Peyer's patch (tissue), 4 donors: ENCODE data around the gene SERPINE2. TPM values are rescaled to one million over a fixed set of nuclear protein-coding genes. Genes with fewer than 3 reads are reported as not detected.

Experiments used
- DNase-seq, 3 donors: peaks; one replicate each; pipeline ENCODE4 v3.0.0-alpha.2; 2017 to 2019
- H3K27ac ChIP-seq, 4 donors: fragments of 200-600 bp; sonication (generic); one replicate each; pipeline ENCODE4 v1.5.1; 2016 to 2019
- H3K27me3 ChIP-seq, 2 donors: fragments of 200-600 bp; sonication (generic); one replicate each; pipeline ENCODE4 v1.5.1; 2019
- H3K36me3 ChIP-seq, 3 donors: fragments of 200-600 bp; sonication (generic); one replicate each; pipeline ENCODE4 v1.5.1; 2016 to 2019
- H3K4me1 ChIP-seq, 4 donors: fragments of 200-600 bp; sonication (generic); one replicate each; pipeline ENCODE4 v1.5.1; 2016 to 2019
- H3K4me3 ChIP-seq, 4 donors: fragments of 200-600 bp; sonication (generic); 1 replicate in 3 of 4; 2 replicates in 1 of 4; pipeline ENCODE4 v1.5.1; 2016 to 2019; ENCODE audit warnings: mild to moderate bottlenecking in 1 of 4
- H3K9me3 ChIP-seq, 4 donors: fragments of 200-600 bp; sonication (generic); one replicate each; pipeline ENCODE4 v1.5.1; 2016 to 2019; ENCODE audit warnings: mild to moderate bottlenecking in 1 of 4
- POLR2A ChIP-seq, 2 donors: fragments of 450-650 bp; IDR thresholded peaks; one replicate each; pipeline ENCODE4 v1.5.1; 2017; ENCODE audit warnings: antibody characterized with exemption in 2 of 2, mild to moderate bottlenecking in 2 of 2, moderate library complexity in 2 of 2
- total RNA-seq, 4 donors: library from RNA; depleted of rRNA; stranded (reverse); fragments of >200 nt; gene quantifications; one replicate each; pipeline ENCODE4 v1.1.0, GENCODE V29; 2016
- TF ChIP-seq, protein P1 (sequence below), 6 experiments: fragments of 450-650 bp in 4 of 6; fragments of 200-600 bp in 2 of 6; sonication (generic) in 1 of 6; IDR thresholded peaks; one replicate each; pipeline ENCODE4 v1.5.1; 2017 to 2019; ENCODE audit warnings: antibody characterized with exemption in 6 of 6, mild to moderate bottlenecking in 3 of 6, moderate library complexity in 1 of 6

Gene SERPINE2
- total RNA-seq, 4 donors from 2014 or later: 2.8 to 19.8 (median 15.5) TPM

DNA sequence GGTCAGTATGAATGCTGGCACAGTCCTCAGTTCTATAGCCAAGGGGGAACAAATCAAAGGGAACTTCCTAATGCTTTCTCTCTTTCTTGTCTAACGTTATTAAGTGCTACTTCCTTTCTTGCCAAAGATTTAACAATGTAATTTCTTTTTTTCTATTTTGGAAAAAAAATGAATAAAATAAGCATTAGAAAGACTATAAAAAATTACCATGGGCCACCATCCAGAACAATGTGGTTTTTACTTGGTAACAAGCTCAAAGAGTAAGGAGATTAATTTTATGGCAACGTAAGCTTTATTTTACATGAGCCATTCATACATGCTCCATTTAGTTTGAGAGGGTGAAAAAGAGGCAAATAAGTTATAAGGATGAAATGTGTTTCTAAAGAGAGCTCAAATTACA lies 40.1 kb downstream of the SERPINE2 start:
- H3K4me3 ChIP-seq: no peak overlapping the region
- no peaks in the 10 kb centered on the region for H3K9me3 ChIP-seq
- DNase-seq: no peak
- H3K4me1 ChIP-seq: peaks cover 0 to 7% (median 0%) of the 10 kb centered on the region in 4 donors
- H3K27ac ChIP-seq: no peak overlapping the region
- no peak for TF ChIP-seq POLR2A (IDR thresholded peaks at IDR 0.05)
- TF ChIP-seq, protein P1, sequence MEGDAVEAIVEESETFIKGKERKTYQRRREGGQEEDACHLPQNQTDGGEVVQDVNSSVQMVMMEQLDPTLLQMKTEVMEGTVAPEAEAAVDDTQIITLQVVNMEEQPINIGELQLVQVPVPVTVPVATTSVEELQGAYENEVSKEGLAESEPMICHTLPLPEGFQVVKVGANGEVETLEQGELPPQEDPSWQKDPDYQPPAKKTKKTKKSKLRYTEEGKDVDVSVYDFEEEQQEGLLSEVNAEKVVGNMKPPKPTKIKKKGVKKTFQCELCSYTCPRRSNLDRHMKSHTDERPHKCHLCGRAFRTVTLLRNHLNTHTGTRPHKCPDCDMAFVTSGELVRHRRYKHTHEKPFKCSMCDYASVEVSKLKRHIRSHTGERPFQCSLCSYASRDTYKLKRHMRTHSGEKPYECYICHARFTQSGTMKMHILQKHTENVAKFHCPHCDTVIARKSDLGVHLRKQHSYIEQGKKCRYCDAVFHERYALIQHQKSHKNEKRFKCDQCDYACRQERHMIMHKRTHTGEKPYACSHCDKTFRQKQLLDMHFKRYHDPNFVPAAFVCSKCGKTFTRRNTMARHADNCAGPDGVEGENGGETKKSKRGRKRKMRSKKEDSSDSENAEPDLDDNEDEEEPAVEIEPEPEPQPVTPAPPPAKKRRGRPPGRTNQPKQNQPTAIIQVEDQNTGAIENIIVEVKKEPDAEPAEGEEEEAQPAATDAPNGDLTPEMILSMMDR (IDR thresholded peaks at IDR 0.05): no peak
- H3K36me3 ChIP-seq: no peaks in the 10 kb centered on the region
- no peaks in the 10 kb centered on the region for H3K27me3 ChIP-seq

DNA sequence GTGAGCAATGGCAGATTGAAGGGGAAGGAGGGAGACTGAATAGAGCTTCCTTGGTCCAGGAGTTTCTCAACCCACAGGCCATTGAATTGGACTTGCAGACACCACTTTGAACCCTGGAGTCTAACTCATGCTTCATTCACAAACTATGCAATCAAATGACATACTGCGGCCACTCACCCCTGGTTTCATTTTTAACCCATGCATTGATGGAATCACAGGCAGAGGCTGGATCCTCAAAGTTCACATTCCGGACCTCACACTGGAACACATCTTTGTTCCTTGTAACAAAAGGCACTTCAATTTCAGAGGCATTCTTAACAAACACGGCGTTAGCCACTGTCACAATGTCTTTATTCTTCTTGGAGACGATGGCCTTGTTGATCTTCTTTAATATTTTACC lies 41.1 kb downstream of the SERPINE2 start:
- no peak overlapping the region for H3K27ac ChIP-seq

DNA sequence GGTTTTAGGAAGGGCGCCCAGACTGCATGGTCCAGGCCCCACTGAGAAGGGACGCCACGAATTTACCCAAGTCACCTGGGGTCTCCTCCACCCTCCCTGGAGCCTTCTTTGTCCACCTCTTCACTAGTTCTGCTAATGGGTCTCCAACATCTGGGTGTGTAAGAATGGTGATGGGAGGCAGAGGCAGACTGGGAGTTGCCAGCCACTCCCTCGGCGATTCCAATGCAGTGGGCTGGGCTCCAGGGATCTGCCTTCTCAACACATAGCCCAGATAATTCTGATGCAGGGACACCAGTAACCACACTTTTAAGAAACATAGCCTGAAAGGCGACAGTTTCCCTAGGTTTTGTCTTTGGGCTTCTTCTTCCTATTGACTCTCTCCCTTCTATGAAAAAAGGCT lies 42.7 kb downstream of the SERPINE2 start:
- TF ChIP-seq, protein P1 (IDR thresholded peaks at IDR 0.05): no peak
- TF ChIP-seq POLR2A (IDR thresholded peaks at IDR 0.05): no peak
- Histone ChIP-seq H3K9me3 (no peaks in the 10 kb centered on the region), H3K36me3 (no peaks in the 10 kb centered on the region), H3K4me1 (peaks cover 0 to 10% (median 0%) of the 10 kb centered on the region in 4 donors), H3K27ac (no peak overlapping the region), H3K4me3 (no peak overlapping the region), H3K27me3 (no peaks in the 10 kb centered on the region)
- no peak for DNase-seq

More for the DNA sequence above, 41.1 kb downstream of the SERPINE2 start:
- H3K4me3 ChIP-seq: no peak overlapping the region
- no peaks in the 10 kb centered on the region for H3K27me3 ChIP-seq
- H3K9me3 ChIP-seq: no peaks in the 10 kb centered on the region
- TF ChIP-seq, protein P1 (IDR thresholded peaks at IDR 0.05): no peak
- peaks cover 0 to 10% (median 0%) of the 10 kb centered on the region in 4 donors for H3K4me1 ChIP-seq
- H3K36me3 ChIP-seq: no peaks in the 10 kb centered on the region
- DNase-seq: no peak

DNA sequence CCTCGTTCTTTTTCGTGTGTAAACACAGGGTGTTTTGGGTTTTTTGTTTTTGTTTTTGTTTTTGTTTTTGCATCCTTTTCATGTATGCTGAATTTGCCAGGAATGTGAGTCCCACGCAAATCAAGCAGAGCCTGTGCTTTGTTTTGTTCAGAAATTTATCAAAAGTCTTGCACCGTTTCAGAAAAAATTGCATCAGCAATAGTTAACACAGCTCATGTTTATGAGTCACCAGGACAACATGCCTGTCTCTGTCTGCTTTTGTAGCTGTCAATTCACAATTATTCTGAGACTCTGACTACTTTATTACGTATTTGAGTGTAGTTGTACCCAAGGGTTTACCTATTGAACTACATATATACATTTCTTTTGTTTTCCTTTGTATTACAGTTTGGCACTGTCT lies 43.5 kb downstream of the SERPINE2 start:
- Histone ChIP-seq H3K36me3 (no peaks in the 10 kb centered on the region), H3K4me3 (no peak overlapping the region), H3K27me3 (no peaks in the 10 kb centered on the region), H3K27ac (no peak overlapping the region), H3K9me3 (no peaks in the 10 kb centered on the region), H3K4me1 (peaks cover 0 to 10% (median 0%) of the 10 kb centered on the region in 4 donors)
- TF ChIP-seq, protein P1 (IDR thresholded peaks at IDR 0.05): no peak
- TF ChIP-seq POLR2A (IDR thresholded peaks at IDR 0.05): no peak
- DNase-seq: no peak

DNA sequence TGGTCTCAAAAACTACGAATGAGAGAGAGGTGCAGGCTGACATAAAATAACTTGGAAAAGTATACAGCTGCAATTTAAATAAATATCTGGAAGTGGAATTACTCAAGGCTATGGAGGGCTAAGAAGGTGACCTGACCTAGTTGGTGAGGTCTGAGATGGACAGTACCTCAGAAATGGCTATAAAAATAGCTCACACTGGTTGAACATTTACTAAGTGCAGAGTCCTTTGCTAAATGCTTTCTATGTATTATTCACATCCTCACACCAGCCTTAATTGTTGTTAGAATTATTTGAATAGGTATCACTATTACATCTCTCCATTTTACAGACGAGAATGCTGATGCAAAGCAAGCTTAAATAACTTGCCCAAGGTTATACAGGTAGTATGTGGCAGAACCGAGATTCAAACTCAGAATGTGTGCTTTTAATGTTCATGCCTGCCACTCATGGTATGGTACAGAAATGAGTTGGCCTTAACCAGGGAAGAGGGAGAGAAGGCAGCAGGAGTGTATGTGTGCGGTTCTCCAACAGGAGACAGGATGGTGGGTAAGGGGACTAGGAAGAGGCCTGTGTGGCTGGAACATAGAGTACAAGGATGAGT lies 44.4 kb downstream of the SERPINE2 start:
- Histone ChIP-seq H3K4me1 (peaks cover 0 to 10% (median 0%) of the 10 kb centered on the region in 4 donors), H3K4me3 (no peak overlapping the region), H3K36me3 (no peaks in the 10 kb centered on the region), H3K27me3 (no peaks in the 10 kb centered on the region), H3K9me3 (no peaks in the 10 kb centered on the region), H3K27ac (no peak overlapping the region)
- DNase-seq: no peak
- TF ChIP-seq, protein P1 (IDR thresholded peaks at IDR 0.05): no peak
- TF ChIP-seq POLR2A (IDR thresholded peaks at IDR 0.05): no peak
